ENCODE measurements around the gene PRKCH.

Gene PRKCH

DNA sequence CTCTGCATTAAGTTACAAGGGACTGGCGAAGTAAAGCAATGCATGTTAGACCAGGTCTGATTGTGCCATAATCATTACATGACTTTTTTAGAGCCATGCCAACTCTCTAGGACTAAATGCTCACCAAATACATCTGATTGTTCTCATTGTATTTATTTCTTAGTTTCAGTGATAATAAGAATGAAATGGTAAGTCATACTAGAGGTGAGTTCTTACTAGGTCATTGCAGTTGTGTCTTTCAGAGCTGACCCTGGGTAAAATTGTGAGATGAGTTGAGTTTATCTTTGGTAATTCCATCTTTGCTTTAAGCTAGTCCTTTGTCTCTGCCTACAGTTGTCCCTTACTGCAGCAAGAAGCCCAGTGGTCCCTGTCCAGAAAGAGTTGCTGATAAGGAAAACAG lies 73.2 kb downstream of the PRKCH start:
- no peak overlapping the region for H3K27ac ChIP-seq (ENCODE audit: low read depth, low read length)
- no peak overlapping the region for H3K4me3 ChIP-seq (ENCODE audit: low read length)
- H3K9ac ChIP-seq (ENCODE audit: low read depth, low read length) = no peak overlapping the region
- no peaks in the 10 kb centered on the region for H3K27me3 ChIP-seq (ENCODE audit: insufficient read depth, low read length)
- no peaks in the 10 kb centered on the region for H3K9me3 ChIP-seq (ENCODE audit: insufficient read depth, low read depth, low read length)
- H3K36me3 ChIP-seq (ENCODE audit: insufficient read depth, low read length) = no peaks in the 10 kb centered on the region
- no peaks in the 10 kb centered on the region for H3K4me1 ChIP-seq (ENCODE audit: insufficient read depth, low read length)
- WGBS = 95% methylated on average over 1 of the region's 1 CpG

DNA sequence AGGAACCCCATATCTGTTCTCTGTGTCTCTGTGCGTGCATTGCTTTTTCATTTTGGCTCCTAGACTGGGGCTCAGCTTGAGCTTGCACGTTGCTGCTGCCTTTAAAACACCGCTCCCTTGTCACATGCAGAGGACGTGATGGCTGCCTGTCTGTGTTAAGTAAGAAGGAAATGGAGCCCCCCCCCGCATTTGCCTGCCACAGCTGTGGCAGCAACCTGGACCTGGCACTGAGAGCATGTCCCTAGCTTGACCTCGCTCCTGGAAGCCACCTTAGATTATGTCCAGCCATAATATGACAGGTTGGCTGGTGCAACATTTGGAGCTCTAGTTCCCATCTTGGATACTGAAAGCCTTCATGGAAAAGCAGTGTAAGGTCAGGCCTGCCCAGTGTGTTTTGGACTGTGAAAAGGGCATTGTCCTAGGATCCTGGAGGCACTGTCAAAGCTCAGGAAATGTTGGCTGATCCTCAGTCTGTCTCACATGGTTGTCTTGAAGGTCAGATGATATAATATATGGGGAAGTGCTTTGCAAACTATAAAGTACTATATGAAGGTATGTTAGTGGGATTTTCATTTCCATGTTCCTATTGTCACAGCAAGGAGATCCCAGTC lies 73.8 kb downstream of the PRKCH start:
- Histone ChIP-seq H3K27me3 (ENCODE audit: insufficient read depth, low read length) (no peaks in the 10 kb centered on the region), H3K9ac (ENCODE audit: low read depth, low read length) (no peak overlapping the region), H3K27ac (ENCODE audit: low read depth, low read length) (no peak overlapping the region), H3K9me3 (ENCODE audit: insufficient read depth, low read depth, low read length) (no peaks in the 10 kb centered on the region), H3K36me3 (ENCODE audit: insufficient read depth, low read length) (no peaks in the 10 kb centered on the region), H3K4me1 (ENCODE audit: insufficient read depth, low read length) (no peaks in the 10 kb centered on the region), H3K4me3 (ENCODE audit: low read length) (no peak overlapping the region)
- 89% methylated on average over 5 of the region's 6 CpGs for WGBS

DNA sequence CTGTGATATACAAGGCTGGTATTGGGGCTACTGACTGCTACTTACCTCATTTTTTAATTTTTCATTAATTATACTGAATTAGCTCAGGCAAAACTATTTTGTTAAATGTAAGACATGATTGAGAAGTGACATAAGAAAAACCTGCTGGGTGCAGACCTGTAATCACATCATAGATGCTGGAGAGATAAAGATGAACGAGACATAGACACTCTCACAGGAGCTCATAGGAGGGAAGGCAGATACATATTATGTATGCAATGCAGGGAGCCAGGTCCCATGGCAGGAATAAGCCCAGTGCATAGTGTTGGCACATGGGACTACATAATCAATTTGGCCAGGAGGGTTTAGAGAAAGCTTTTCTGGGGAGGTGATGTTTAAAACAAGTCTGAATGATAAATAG lies 74.9 kb downstream of the PRKCH start:
- WGBS = 97% methylated on average over 1 of the region's 1 CpG
- no peaks in the 10 kb centered on the region for H3K27me3 ChIP-seq (ENCODE audit: insufficient read depth, low read length)
- H3K36me3 ChIP-seq (ENCODE audit: insufficient read depth, low read length) = no peaks in the 10 kb centered on the region
- H3K9me3 ChIP-seq (ENCODE audit: insufficient read depth, low read depth, low read length) = no peaks in the 10 kb centered on the region
- H3K27ac ChIP-seq (ENCODE audit: low read depth, low read length) = no peak overlapping the region
- no peak overlapping the region for H3K9ac ChIP-seq (ENCODE audit: low read depth, low read length)
- H3K4me3 ChIP-seq (ENCODE audit: low read length) = no peak overlapping the region
- H3K4me1 ChIP-seq (ENCODE audit: insufficient read depth, low read length) = no peaks in the 10 kb centered on the region

DNA sequence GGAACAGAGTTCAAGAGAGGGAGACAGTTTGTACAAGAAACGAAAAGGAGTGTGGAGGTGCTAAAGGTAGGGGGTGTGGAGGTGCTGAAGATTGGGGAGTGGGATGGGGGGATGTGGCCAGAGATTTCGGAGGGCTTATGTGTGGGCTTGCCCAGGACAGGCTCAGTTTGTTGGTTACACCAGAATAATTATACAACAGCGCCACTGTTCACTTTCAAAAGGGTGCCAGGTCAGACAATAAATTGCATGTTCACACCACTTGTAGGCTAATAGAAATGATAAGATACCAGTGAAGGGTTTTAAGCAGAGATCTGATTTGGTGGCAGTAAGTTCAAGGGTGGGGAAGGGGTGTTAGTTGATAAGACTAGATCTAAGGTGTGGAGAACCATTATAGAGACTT lies 75.3 kb downstream of the PRKCH start:
- no peaks in the 10 kb centered on the region for H3K27me3 ChIP-seq (ENCODE audit: insufficient read depth, low read length)
- no peaks in the 10 kb centered on the region for H3K36me3 ChIP-seq (ENCODE audit: insufficient read depth, low read length)
- H3K9ac ChIP-seq (ENCODE audit: low read depth, low read length) = no peak overlapping the region
- no peaks in the 10 kb centered on the region for H3K4me1 ChIP-seq (ENCODE audit: insufficient read depth, low read length)
- H3K9me3 ChIP-seq (ENCODE audit: insufficient read depth, low read depth, low read length) = no peaks in the 10 kb centered on the region
- H3K4me3 ChIP-seq (ENCODE audit: low read length) = no peak overlapping the region
- H3K27ac ChIP-seq (ENCODE audit: low read depth, low read length) = no peak overlapping the region
- 92% methylated on average over 3 of the region's 3 CpGs for WGBS

DNA sequence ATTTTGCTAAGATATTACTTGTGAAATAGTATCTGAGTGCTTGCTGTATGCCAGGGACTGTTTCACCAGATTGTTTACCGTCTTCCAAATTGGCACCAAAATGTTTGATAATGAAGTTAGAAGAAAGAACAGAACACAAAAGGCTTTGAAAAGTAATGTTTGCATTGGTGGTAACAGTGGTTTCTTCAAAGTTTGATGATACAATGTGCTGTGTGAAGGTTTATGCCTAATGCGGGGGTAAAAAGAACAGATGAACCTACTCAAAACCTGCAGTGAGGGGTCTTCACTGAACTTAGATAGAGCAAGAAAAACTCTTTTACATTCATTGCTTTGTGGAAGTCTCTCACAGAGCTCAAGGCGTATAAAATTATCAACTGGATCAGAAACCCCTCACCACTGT lies 76.2 kb downstream of the PRKCH start:
- Histone ChIP-seq H3K9me3 (ENCODE audit: insufficient read depth, low read depth, low read length) (no peaks in the 10 kb centered on the region), H3K9ac (ENCODE audit: low read depth, low read length) (no peak overlapping the region)
- WGBS = 96% methylated on average over 3 of the region's 3 CpGs

DNA sequence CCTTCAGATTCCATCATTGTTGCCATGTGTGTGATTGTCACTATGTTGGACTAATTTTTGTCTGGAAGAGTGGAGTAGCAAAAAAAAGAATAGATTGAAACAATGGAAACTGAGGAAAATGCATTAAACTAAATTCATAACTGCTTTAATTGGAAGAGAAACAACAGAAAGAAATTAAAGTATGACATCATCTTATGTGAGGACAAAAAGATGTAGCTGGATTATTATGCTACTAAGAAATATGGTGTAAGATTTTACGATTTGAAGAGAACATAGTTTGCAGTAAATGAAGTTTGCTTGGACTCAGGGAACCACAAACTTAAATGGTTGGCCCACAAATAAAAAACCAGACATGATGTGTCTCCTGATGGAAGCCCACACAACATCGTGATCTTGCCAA lies 76.8 kb downstream of the PRKCH start:
- Histone ChIP-seq H3K36me3 (ENCODE audit: insufficient read depth, low read length) (no peaks in the 10 kb centered on the region), H3K4me3 (ENCODE audit: low read length) (no peak overlapping the region), H3K4me1 (ENCODE audit: insufficient read depth, low read length) (no peaks in the 10 kb centered on the region), H3K9ac (ENCODE audit: low read depth, low read length) (no peak overlapping the region), H3K27me3 (ENCODE audit: insufficient read depth, low read length) (no peaks in the 10 kb centered on the region), H3K9me3 (ENCODE audit: insufficient read depth, low read depth, low read length) (no peaks in the 10 kb centered on the region), H3K27ac (ENCODE audit: low read depth, low read length) (no peak overlapping the region)
- 93% methylated on average over 2 of the region's 2 CpGs for WGBS

More for the DNA sequence above, 76.2 kb downstream of the PRKCH start:
- Histone ChIP-seq H3K27ac (ENCODE audit: low read depth, low read length) (no peak overlapping the region), H3K27me3 (ENCODE audit: insufficient read depth, low read length) (no peaks in the 10 kb centered on the region), H3K4me3 (ENCODE audit: low read length) (no peak overlapping the region), H3K4me1 (ENCODE audit: insufficient read depth, low read length) (no peaks in the 10 kb centered on the region), H3K36me3 (ENCODE audit: insufficient read depth, low read length) (no peaks in the 10 kb centered on the region)

DNA sequence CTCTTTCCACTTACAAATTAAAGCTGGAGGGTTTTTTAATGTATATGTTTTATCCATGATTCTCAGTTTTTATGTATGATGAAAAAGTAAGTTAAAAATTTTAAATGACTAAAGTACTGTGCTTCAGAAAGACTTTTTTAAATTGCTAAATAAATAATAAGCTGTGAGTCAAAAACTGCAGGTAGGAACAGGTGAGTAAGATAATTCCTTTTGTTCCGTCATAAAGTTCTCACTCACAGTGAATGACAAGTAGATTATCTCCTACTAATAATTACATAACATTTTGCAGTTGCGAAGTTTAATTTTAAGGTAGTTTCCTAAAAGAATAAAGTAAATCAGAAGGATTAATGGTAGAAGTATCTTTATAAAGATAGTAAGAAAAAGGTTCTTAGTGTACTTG lies 78.0 kb downstream of the PRKCH start:
- H3K27ac ChIP-seq (ENCODE audit: low read depth, low read length) = no peak overlapping the region
- no CpG with 5 or more reads among the region's 2 CpGs for WGBS
- H3K27me3 ChIP-seq (ENCODE audit: insufficient read depth, low read length) = no peaks in the 10 kb centered on the region
- H3K9me3 ChIP-seq (ENCODE audit: insufficient read depth, low read depth, low read length) = no peaks in the 10 kb centered on the region
- no peaks in the 10 kb centered on the region for H3K36me3 ChIP-seq (ENCODE audit: insufficient read depth, low read length)
- no peak overlapping the region for H3K4me3 ChIP-seq (ENCODE audit: low read length)
- no peak overlapping the region for H3K9ac ChIP-seq (ENCODE audit: low read depth, low read length)
- no peaks in the 10 kb centered on the region for H3K4me1 ChIP-seq (ENCODE audit: insufficient read depth, low read length)

DNA sequence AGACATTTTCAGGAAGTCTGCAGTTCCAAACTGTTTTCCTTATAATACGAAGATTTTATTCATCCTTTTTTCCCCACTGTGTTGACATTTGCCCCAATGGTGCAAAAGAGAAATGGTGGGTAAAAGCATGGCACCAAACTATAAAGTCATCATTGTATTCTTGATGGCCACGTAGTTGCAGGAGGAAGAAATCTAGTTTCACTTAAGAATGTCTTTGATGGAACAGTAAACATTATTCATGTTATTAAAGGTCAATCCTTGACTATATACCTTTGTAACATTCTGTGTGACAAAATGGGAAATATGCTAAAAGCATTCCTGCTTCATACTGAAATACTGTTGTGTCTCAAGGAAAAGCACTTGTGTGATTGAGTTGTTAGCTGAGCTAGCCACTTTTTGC lies 80.1 kb downstream of the PRKCH start:
- Histone ChIP-seq H3K36me3 (ENCODE audit: insufficient read depth, low read length) (no peaks in the 10 kb centered on the region), H3K4me3 (ENCODE audit: low read length) (no peak overlapping the region), H3K9ac (ENCODE audit: low read depth, low read length) (no peak overlapping the region), H3K27ac (ENCODE audit: low read depth, low read length) (no peak overlapping the region), H3K9me3 (ENCODE audit: insufficient read depth, low read depth, low read length) (no peaks in the 10 kb centered on the region), H3K27me3 (ENCODE audit: insufficient read depth, low read length) (no peaks in the 10 kb centered on the region), H3K4me1 (ENCODE audit: insufficient read depth, low read length) (peaks cover 10% of the 10 kb centered on the region)
- WGBS = 94% methylated on average over 2 of the region's 2 CpGs

DNA sequence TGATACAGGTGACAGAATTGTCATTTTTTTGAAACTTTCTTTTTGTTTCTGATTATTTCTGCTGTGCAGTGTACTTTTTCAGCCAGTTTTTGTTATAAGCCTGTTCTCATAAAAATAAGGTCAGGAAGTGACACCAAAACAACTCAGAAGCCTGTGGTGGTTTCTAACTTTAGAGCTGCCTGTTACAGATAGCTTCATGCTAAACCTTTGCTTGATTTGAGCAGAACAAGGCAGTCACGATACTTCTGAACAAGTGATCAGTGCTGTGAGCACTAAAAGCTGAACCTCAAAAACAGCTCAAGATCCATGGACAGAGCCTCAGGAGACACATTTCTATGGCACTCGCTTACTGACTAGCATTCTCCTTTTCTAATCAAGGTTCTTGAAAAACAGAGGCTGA lies 82.0 kb downstream of the PRKCH start:
- Histone ChIP-seq H3K27ac (ENCODE audit: low read depth, low read length) (no peak overlapping the region), H3K9me3 (ENCODE audit: insufficient read depth, low read depth, low read length) (no peaks in the 10 kb centered on the region), H3K4me3 (ENCODE audit: low read length) (no peak overlapping the region), H3K9ac (ENCODE audit: low read depth, low read length) (no peak overlapping the region), H3K4me1 (ENCODE audit: insufficient read depth, low read length) (peaks cover 20% of the 10 kb centered on the region), H3K36me3 (ENCODE audit: insufficient read depth, low read length) (no peaks in the 10 kb centered on the region), H3K27me3 (ENCODE audit: insufficient read depth, low read length) (no peaks in the 10 kb centered on the region)
- WGBS = 92% methylated on average over 2 of the region's 2 CpGs

DNA sequence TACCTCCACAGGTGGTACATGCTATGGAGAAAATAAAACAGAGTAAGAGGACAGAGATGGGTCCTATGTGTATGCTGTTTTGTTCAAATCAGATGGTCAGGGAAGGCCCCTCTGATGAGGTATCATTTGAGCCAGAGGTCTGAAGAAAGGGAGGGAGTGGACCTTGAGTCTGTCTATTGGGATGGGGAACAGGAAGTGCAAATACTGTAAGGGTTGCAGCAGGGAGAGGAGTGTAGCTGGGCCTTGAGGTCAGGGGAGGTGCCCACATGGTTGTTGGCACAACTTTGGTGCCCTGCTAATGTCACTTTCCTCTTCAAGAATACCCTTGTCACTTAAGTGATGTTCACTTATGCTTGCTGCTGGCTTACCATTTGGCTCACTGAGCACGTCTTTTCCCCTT lies 83.3 kb downstream of the PRKCH start:
- WGBS = 91% methylated on average over 1 of the region's 1 CpG
- peaks cover 20% of the 10 kb centered on the region for H3K4me1 ChIP-seq (ENCODE audit: insufficient read depth, low read length)
- no peaks in the 10 kb centered on the region for H3K27me3 ChIP-seq (ENCODE audit: insufficient read depth, low read length)
- H3K9me3 ChIP-seq (ENCODE audit: insufficient read depth, low read depth, low read length) = no peaks in the 10 kb centered on the region
- no peak overlapping the region for H3K27ac ChIP-seq (ENCODE audit: low read depth, low read length)
- H3K4me3 ChIP-seq (ENCODE audit: low read length) = no peak overlapping the region
- H3K9ac ChIP-seq (ENCODE audit: low read depth, low read length) = no peak overlapping the region
- no peaks in the 10 kb centered on the region for H3K36me3 ChIP-seq (ENCODE audit: insufficient read depth, low read length)

DNA sequence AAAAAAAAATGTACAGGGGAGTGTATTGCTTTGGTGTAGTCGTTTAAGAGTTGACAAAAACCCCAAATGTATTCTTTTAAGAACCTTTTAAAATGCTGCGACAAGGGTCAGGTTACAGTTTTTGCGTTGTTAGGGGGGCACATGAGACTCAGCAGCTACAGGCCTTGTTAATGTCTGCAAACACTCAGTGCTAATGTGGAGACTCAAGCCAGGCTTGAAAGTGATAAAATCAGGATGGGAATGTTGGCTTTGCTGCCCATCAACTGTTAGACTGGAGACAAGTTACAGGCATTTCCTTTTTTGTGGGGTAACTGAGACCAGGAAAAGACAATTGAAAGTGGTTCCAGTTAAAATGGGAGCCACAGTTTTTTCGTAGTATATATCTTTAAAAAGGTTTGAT lies 84.8 kb downstream of the PRKCH start:
- Histone ChIP-seq H3K9ac (ENCODE audit: low read depth, low read length) (no peak overlapping the region), H3K36me3 (ENCODE audit: insufficient read depth, low read length) (no peaks in the 10 kb centered on the region), H3K27me3 (ENCODE audit: insufficient read depth, low read length) (no peaks in the 10 kb centered on the region), H3K27ac (ENCODE audit: low read depth, low read length) (no peak overlapping the region), H3K4me1 (ENCODE audit: insufficient read depth, low read length) (peaks cover 20% of the 10 kb centered on the region), H3K9me3 (ENCODE audit: insufficient read depth, low read depth, low read length) (no peaks in the 10 kb centered on the region), H3K4me3 (ENCODE audit: low read length) (no peak overlapping the region; the same call in 1 of the 2 replicates)
- WGBS = 12% methylated on average over 3 of the region's 4 CpGs

DNA sequence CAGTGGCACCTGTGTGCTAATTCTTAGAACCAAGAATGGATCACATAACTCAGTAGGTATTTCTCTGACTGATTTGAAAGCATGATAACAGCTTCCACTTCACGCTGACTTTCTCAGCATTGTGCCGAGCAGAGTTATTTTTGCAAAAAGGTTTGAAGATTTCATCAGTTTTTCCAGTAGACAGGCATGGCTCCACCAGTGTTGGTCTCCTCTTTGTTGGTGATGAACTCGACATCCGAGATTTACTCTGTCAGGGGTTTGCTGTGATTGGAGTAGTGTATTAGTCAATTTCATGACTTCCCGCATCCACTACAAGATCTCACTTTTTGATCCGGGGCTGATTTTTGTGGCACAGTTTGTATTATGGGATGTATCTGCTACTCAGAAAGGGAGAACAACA lies 85.3 kb downstream of the PRKCH start:
- Histone ChIP-seq H3K27me3 (ENCODE audit: insufficient read depth, low read length) (no peaks in the 10 kb centered on the region), H3K4me3 (ENCODE audit: low read length) (no peak overlapping the region), H3K4me1 (ENCODE audit: insufficient read depth, low read length) (peaks cover 20% of the 10 kb centered on the region), H3K36me3 (ENCODE audit: insufficient read depth, low read length) (no peaks in the 10 kb centered on the region), H3K9ac (ENCODE audit: low read depth, low read length) (no peak overlapping the region), H3K27ac (ENCODE audit: low read depth, low read length) (no peak overlapping the region), H3K9me3 (ENCODE audit: insufficient read depth, low read depth, low read length) (no peaks in the 10 kb centered on the region)
- 93% methylated on average over 5 of the region's 6 CpGs for WGBS
